HUES64 (cell line): ENCODE measurements around the gene SPART.

ENCODE experiments used
- H3K27ac ChIP-seq: 2 replicates; pipeline ENCODE4 v1.7.0; 2013; ENCODE audit warnings: low read depth, low read length, inconsistent platforms
- H3K27me3 ChIP-seq: 2 replicates; pipeline ENCODE4 v1.6.1; 2013; ENCODE audit warnings: mild to moderate bottlenecking, low read length; ENCODE audit not compliant: insufficient read depth
- H3K36me3 ChIP-seq: 2 replicates; pipeline ENCODE4 v1.6.1; 2013; ENCODE audit warnings: mild to moderate bottlenecking, low read length; ENCODE audit not compliant: insufficient read depth
- H3K4me1 ChIP-seq: 2 replicates; pipeline ENCODE4 v1.6.1; 2013; ENCODE audit warnings: mild to moderate bottlenecking, low read length, moderate library complexity; ENCODE audit not compliant: insufficient read depth
- H3K4me3 ChIP-seq: 2 replicates; pipeline ENCODE4 v1.5.1; 2013; ENCODE audit warnings: mild to moderate bottlenecking, low read length, moderate library complexity
- H3K9ac ChIP-seq: 2 replicates; pipeline ENCODE4 v1.6.1; 2013; ENCODE audit warnings: mild to moderate bottlenecking, low read depth, low read length
- H3K9me3 ChIP-seq: 2 replicates; pipeline ENCODE4 v1.6.1; 2013; ENCODE audit warnings: low read depth, low read length; ENCODE audit not compliant: insufficient read depth
- WGBS: fragments of 150-250, 120-280 bp; methylation state at CpG from one replicate; pipeline ENCODE4 v1.1.7; 2013; ENCODE audit warnings: missing lambda C conversion rate; 5-methylcytosine and 5-hydroxymethylcytosine counted together

SPART gene

DNA sequence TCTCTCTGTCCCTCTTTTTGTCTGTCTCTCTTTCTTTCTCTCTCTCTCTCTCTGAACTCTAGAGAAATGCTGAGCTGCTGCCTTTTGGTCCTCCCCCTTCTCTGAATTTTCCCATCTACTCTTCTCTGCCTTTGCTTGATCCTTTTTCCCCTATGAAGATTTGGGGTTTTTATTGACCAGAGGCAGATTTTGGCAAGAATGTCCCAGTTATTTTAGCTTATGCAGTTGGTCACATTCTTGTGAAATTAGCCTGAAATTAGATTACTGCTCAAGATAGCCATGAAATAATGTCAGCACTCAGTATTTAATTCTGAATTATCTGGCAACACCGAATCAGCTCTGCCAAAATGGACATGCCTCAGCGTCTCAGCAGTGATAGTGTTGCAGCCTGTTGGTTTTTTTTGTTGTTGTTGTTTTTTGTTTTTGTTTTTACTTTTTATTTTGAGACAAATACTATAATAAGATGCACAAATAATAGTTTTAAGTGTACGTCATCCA lies 17.2 kb upstream of the SPART start:
- Histone ChIP-seq H3K36me3 (0 out of 2 replicates have a peak, but pooled peaks cover 4% of the 10 kb centered on the region), H3K9ac (no peak overlapping the region), H3K27ac (no peak overlapping the region), H3K27me3 (0 out of 2 replicates have a peak, but pooled peaks cover 7% of the 10 kb centered on the region), H3K4me3 (no peak overlapping the region), H3K9me3 (no peaks in the 10 kb centered on the region), H3K4me1 (no peaks in the 10 kb centered on the region; the same call in 1 of the 2 replicates)
- WGBS: 98% methylated on average over 2 of the region's 3 CpGs

DNA sequence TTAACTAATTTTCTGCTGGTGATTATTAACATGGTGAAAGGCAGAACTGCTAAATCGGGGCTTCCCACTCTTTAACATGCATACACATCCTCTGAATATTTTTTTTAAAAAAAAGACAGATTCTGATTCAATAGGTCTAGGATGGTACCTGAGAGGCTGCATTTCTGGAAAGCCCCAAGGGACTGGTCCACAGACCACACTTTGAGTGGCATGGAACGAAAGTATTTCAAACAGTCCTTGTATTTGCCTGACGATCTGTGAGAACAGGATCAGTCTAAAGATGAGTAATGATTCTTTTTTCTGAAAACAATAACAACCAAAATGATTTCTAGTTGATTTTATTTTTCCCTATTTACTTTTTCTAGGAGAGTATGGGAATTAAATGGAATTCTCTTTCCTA lies 16.7 kb upstream of the SPART start:
- Histone ChIP-seq H3K9ac (no peak overlapping the region), H3K4me3 (no peak overlapping the region)
- 88% methylated on average over 2 of the region's 3 CpGs for WGBS

DNA sequence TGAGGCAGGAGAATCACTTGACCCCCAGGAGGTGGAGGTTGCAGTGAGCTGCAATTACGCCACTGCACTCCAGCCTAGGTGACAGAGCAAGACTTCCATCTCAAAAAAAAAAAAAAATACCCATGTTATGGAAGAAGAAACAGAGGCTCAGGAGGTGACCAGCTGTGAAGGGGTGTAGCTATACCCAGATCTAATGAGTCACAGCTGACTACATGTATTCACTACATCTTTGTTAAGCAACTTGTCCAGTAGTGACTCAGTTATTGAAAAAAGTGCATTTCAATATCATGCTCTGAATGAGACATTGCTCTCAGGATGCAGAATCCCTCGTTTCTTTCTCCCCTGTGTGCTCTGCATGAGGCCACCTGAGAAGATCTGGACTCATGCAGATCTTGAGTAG lies 16.1 kb upstream of the SPART start:
- 75% methylated on average over 1 of the region's 2 CpGs for WGBS
- no peaks in the 10 kb centered on the region for H3K9me3 ChIP-seq
- no peak overlapping the region for H3K27ac ChIP-seq
- no peak overlapping the region for H3K4me3 ChIP-seq
- 0 out of 2 replicates have a peak, but pooled peaks cover 4% of the 10 kb centered on the region for H3K36me3 ChIP-seq
- H3K4me1 ChIP-seq: no peaks in the 10 kb centered on the region; the same call in 1 of the 2 replicates
- peaks cover 18% of the 10 kb centered on the region; the same call in 1 of the 2 replicates for H3K27me3 ChIP-seq
- no peak overlapping the region for H3K9ac ChIP-seq

More for the DNA sequence above, 16.7 kb upstream of the SPART start:
- Histone ChIP-seq H3K9me3 (no peaks in the 10 kb centered on the region), H3K4me1 (no peaks in the 10 kb centered on the region; the same call in 1 of the 2 replicates), H3K27me3 (peaks cover 12% of the 10 kb centered on the region; the same call in 1 of the 2 replicates), H3K27ac (no peak overlapping the region), H3K36me3 (0 out of 2 replicates have a peak, but pooled peaks cover 4% of the 10 kb centered on the region)

DNA sequence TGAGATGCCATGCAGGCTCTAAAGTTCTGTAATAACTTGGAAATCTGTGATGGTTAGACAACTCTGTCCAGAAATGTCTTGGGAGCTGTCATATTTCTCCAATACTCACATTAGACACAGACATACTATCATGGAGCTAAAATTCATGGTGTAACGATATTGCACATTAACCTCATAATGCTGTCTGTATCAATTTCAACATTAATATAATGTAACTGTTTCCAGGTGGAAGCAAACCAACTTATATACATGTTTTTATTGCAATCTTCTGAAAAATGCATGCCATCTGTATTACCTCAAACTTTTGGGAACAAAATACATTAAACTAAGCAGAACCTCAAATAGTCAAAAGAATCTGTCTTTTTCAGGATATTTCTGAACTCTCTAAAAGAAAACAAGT lies 14.7 kb upstream of the SPART start:
- WGBS: 100% methylated on average over 1 of the region's 1 CpG
- Histone ChIP-seq H3K36me3 (no peaks in the 10 kb centered on the region), H3K4me3 (no peak overlapping the region), H3K27me3 (peaks cover 24% of the 10 kb centered on the region; the same call in 1 of the 2 replicates), H3K27ac (no peak overlapping the region), H3K9ac (no peak overlapping the region), H3K4me1 (no peaks in the 10 kb centered on the region), H3K9me3 (no peaks in the 10 kb centered on the region)

DNA sequence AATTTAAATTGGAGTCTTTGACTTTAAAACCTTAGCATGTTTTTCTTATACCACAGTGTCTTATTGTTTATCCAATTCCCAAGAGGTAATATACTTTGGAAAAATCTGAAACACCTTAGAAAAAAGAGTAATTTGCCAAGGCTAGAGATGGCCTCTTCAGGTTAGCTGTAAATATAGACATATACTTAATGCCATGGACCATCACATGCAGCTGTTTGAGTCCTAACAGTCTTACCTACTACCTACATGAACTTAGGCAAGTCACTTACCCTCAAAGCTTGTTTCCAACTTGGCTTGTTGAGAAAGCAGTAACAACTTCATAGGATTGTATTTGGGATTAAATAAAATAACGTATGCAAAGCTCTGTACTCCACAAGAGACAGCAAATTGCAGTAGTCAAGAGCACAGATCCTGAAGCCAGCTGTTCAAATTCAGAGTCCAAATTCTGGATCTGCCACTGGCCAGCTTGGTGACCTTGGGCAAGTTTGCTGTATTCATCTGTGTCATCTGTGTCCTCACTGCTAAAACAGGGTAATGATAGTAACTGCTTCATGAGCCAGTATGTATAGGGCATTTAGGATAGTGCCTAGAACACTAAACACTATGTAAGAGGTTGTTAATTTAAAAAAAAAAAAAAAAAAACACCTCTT lies 13.2 kb upstream of the SPART start:
- no peaks in the 10 kb centered on the region for H3K36me3 ChIP-seq
- H3K4me3 ChIP-seq: no peak overlapping the region
- no peaks in the 10 kb centered on the region for H3K9me3 ChIP-seq
- no peaks in the 10 kb centered on the region for H3K4me1 ChIP-seq
- H3K9ac ChIP-seq: no peak overlapping the region
- 97% methylated on average over 1 of the region's 1 CpG for WGBS
- no peak overlapping the region for H3K27ac ChIP-seq
- peaks cover 34% of the 10 kb centered on the region; the same call in 1 of the 2 replicates for H3K27me3 ChIP-seq

DNA sequence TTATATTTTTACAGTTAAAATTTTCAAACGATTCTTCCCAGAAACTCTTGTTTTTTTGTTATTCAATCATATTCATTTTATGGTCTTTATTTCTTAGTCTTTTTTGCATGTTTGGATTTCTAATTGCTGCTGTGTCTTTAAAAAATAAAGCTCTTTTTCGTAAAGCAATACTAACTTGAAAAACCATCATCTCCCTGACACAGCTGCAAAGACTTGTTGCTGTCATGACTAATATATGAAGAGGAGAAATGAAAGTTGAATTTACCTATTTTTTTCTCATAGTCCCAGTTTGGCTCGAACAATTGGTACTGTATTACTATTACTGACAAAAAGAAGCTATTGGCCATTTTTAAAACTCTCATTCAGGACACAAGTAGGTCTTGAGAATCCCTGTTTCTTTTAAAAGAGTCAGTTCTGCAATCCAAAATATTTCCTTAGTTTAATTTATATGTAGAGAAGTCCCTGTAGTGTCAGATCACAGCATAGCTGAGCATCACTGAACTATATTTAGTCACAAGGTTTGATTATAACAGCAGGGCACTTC lies 12.1 kb upstream of the SPART start:
- 90% methylated on average over 1 of the region's 3 CpGs for WGBS
- Histone ChIP-seq H3K27me3 (peaks cover 43% of the 10 kb centered on the region; the same call in 1 of the 2 replicates), H3K4me1 (no peaks in the 10 kb centered on the region), H3K27ac (no peak overlapping the region), H3K36me3 (no peaks in the 10 kb centered on the region), H3K9ac (no peak overlapping the region), H3K9me3 (no peaks in the 10 kb centered on the region), H3K4me3 (no peak overlapping the region)

DNA sequence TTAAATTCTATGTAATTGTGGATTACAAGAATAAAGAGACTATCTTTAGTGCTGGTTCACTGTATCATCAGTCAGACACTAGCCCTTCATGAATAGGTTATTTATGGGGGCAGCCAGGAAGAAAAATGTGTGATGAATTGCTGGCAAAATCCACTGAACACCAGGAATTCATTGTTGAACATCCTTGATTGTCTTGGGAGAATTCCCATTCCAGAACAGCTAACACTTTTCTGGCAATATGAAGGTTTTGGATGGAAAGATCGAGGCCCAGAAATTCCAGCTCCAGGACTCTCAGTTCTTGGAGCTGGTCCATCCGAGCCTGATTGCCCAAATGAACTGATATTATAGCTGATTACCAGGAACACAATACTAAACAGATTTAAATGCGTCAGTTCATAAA lies 11.5 kb upstream of the SPART start:
- Histone ChIP-seq H3K4me3 (no peak overlapping the region), H3K27ac (no peak overlapping the region)

DNA sequence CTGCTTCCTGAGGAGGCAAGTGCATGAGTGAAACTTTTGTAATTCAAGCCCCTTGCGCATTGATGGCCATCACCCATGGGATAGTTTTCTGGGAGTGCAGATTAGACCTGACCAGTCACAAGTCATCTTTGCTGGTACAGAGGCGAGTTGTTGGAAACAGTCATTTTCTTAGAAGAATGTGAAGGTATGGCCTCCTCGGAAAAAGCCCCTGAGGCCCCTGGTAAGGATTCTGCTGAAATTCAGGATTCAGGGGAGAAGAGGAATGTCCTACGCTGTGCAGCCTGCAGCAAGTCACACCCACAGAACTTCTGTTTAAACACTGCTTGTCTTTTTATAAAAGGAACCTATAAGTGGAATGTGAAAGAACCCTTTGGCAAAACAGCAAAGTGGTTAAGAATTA lies 11.0 kb upstream of the SPART start:
- no peak overlapping the region for H3K27ac ChIP-seq
- 64% methylated on average over 4 of the region's 4 CpGs for WGBS

More for the DNA sequence above, 11.5 kb upstream of the SPART start:
- Histone ChIP-seq H3K9me3 (no peaks in the 10 kb centered on the region), H3K4me1 (no peaks in the 10 kb centered on the region), H3K9ac (no peak overlapping the region), H3K36me3 (no peaks in the 10 kb centered on the region), H3K27me3 (peaks cover 43% of the 10 kb centered on the region; the same call in 1 of the 2 replicates)
- 97% methylated on average over 3 of the region's 3 CpGs for WGBS

DNA sequence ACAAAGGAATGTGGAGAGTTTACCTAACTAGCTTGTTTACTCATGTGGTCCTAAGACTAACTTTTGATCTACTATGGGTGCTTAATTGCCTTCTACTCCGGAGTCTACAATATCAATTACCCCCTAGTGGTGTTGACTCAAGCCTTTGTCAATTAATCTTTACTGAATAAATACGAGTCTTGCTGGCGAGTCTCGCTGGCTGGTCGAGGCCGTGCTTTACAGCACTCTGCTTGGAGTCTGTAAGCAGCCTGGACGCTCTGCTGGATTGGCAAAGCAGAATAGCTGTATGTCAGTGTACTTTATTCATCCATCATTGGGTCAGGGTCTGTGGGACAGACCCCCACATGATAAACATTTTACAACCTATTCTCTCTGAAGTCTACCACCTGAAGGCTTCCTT lies 9.9 kb upstream of the SPART start:
- Histone ChIP-seq H3K4me1 (no peaks in the 10 kb centered on the region), H3K9me3 (no peaks in the 10 kb centered on the region), H3K27ac (no peak overlapping the region), H3K36me3 (no peaks in the 10 kb centered on the region), H3K4me3 (no peak overlapping the region), H3K27me3 (peaks cover 43% of the 10 kb centered on the region; the same call in 1 of the 2 replicates), H3K9ac (no peak overlapping the region)
- WGBS: 80% methylated on average over 7 of the region's 7 CpGs

More for the DNA sequence above, 11.0 kb upstream of the SPART start:
- no peak overlapping the region for H3K9ac ChIP-seq
- no peaks in the 10 kb centered on the region for H3K9me3 ChIP-seq
- H3K36me3 ChIP-seq: no peaks in the 10 kb centered on the region
- H3K4me1 ChIP-seq: no peaks in the 10 kb centered on the region
- H3K27me3 ChIP-seq: peaks cover 43% of the 10 kb centered on the region; the same call in 1 of the 2 replicates
- no peak overlapping the region for H3K4me3 ChIP-seq

DNA sequence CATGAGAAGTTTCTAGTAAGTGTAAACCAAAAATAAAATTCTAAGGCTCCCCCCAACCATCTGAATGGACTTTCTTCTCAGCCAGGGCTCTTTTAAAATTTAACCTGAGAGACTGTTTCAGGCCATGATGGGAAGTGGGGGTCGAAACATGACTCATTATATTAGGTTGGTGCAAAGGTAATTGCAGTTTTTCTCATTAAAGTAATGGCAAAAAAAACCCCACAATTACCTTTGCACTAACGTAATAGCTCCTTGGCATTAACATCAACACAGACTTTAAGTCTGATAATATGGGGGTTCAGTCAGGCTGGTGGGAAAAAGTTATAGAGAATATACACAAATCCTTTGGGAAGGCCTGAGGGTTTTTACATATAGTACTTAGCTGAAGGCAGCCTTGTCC lies 9.4 kb upstream of the SPART start:
- Histone ChIP-seq H3K9ac (no peak overlapping the region), H3K9me3 (no peaks in the 10 kb centered on the region), H3K27ac (no peak overlapping the region; the same call in 1 of the 2 replicates), H3K27me3 (peaks cover 43% of the 10 kb centered on the region; the same call in 1 of the 2 replicates), H3K36me3 (no peaks in the 10 kb centered on the region), H3K4me3 (no peak overlapping the region), H3K4me1 (no peaks in the 10 kb centered on the region)
- 100% methylated on average over 1 of the region's 2 CpGs for WGBS

DNA sequence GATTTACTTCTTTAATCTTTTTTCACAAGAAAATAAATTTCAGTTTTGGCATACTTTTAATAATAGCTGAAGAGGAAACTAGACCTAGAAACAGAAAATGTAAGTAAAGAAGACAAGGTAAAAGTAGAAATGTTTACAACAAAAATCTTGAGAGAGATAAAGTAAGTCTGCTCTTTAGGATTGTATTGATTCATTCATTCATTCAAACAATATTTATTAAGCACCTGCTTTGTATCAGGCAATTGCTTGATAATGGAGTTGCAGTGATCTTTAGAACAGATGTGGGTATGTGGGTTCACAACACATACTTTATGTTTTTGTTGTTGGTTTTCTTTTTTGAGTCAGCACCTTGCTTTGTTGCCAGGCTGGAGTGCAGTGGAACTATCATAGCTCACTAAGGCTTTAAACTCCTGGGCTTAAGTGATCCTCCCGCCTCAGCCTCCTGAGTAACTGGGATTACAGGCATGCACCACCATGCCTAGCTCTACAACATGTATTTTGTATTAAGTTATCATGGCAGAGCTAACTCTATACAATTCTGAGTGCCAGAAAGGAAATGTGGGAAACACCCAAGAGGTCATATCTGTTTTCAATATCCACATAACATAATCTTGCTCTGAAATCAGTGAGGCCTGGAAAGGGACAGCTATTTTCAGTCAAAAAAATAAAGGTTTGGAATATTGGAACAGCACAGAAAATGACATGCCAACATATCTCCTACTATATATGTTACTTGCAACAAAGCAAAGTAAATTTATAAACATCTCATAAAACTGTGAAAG lies 8.8 kb upstream of the SPART start:
- H3K36me3 ChIP-seq: no peaks in the 10 kb centered on the region
- no peaks in the 10 kb centered on the region for H3K9me3 ChIP-seq
- H3K9ac ChIP-seq: no peak overlapping the region
- H3K27me3 ChIP-seq: peaks cover 43% of the 10 kb centered on the region; the same call in 1 of the 2 replicates
- no peak overlapping the region for H3K4me3 ChIP-seq
- no peak overlapping the region for H3K27ac ChIP-seq
- H3K4me1 ChIP-seq: no peaks in the 10 kb centered on the region
- 100% methylated on average over 1 of the region's 1 CpG for WGBS
